T-helper 17 cell (primary cell): ENCODE results near the gene DDIT4. TPM values are rescaled to one million over a fixed set of nuclear protein-coding genes. Genes with fewer than 3 reads are reported as not detected.
A peak's percentile ranks its signal among the peaks of the same experiment; 100 is the strongest.
"Not testable (repeated sequence)": the region's sequence is repeated elsewhere in the genome, so short reads cannot be mapped to it uniquely, and the experiment has no call there.

ENCODE experiments used
- ATAC-seq: fragments of 150-1000 bp; cut with Tn5 transposase; 2 replicates; pipeline ENCODE4 v1.10.0; 2021; ENCODE audit warnings: mild to moderate bottlenecking, moderate library complexity
- DNase-seq, 3 donors: peaks; one replicate each; pipeline versions ENCODE4 v3.0.0 to v3.0.0-alpha.2; 2020 to 2021
- H3K9me3 ChIP-seq: one replicate; pipeline ENCODE4 v1.7.0; 2013; ENCODE audit warnings: low read length, mild to moderate bottlenecking; ENCODE audit not compliant: control insufficient read depth, poor library complexity, severe bottlenecking
- H3K27ac Mint-ChIP-seq: one replicate; pipeline ENCODE4 v1.8.0; 2022; ENCODE audit warnings: mild to moderate bottlenecking, moderate library complexity, mixed read lengths
- H3K27me3 Mint-ChIP-seq: one replicate; pipeline ENCODE4 v1.8.0; 2022; ENCODE audit warnings: mixed read lengths
- H3K36me3 Mint-ChIP-seq: one replicate; pipeline ENCODE4 v1.8.0; 2022; ENCODE audit warnings: low read depth, mixed read lengths
- H3K4me1 Mint-ChIP-seq: one replicate; pipeline ENCODE4 v1.8.0; 2022; ENCODE audit warnings: mild to moderate bottlenecking, mixed read lengths
- H3K4me3 Mint-ChIP-seq: one replicate; pipeline ENCODE4 v1.8.0; 2022; ENCODE audit warnings: mild to moderate bottlenecking, moderate library complexity, mixed read lengths
- total RNA-seq, 4 donors: library from RNA in 2 of 4; stranded (reverse) in 2 of 4; gene quantifications; one replicate each; pipeline ENCODE4 v1.2.3 and lab custom pipeline; 2022 to 2026

DDIT4 gene
- total RNA-seq, 2 donors from 2014 or later, result 186 to 300 TPM

DNA sequence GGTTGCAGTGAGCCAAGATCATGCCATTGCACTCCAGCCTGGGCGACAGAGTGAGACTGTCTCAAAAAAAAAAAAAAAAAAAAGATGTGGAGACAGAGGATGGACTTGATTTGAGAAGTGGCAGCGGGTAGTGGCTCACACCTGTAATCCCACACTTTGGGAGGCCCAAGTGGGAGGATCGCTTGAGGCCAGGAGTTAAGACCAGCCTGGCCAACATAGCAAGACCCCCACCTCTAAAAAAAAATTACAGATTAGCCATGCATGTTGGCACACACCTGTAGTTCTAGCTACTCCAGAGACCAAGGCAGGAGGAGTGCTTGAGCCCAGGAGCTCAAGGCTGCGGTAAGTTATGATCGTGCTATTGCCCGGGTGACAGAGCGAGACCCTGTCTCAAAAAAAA is 33.4 kb upstream of the DDIT4 start:
- no peaks in the 10 kb centered on the region for H3K27me3 Mint-ChIP-seq
- no peaks in the 10 kb centered on the region for H3K9me3 ChIP-seq
- peak overlapping the region; percentile 85 for H3K27ac Mint-ChIP-seq
- H3K36me3 Mint-ChIP-seq, result peaks cover 2% of the 10 kb centered on the region
- ATAC-seq (no peak), DNase-seq (no peak)
- no peak overlapping the region for H3K4me3 Mint-ChIP-seq
- H3K4me1 Mint-ChIP-seq, result peaks cover 37% of the 10 kb centered on the region

DNA sequence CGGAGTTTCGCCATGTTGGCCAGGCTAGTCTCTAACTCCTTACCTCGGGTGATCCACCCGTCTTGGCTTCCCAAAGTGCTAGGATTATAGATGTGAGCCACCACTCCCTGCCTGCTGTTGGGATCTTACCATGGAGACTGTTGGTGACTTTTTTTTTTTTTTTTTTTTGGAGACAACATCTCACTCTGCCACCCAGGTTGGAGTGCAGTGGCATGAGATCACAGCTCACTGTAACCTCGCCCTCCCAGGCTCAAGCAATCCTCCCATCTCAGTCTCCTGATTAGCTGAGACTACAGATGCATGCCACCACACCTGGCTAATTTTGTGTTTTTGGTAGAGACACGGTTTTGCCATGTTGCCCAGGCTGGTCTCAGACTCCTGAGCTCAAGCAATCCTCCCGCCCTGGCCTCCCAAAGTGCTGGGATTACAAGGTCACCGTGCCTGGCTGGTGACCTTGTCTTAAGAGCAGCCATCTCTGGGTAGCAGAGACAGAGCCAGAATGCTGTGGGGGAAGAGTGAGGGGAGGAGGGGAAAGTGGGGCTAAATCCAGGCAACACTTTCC is 32.0 kb upstream of the DDIT4 start:
- Mint-ChIP-seq H3K27ac (no peak overlapping the region), H3K36me3 (peaks cover under 1% of the 10 kb centered on the region), H3K4me3 (no peak overlapping the region), H3K27me3 (no peaks in the 10 kb centered on the region), H3K4me1 (peaks cover 45% of the 10 kb centered on the region)
- DNase-seq (no peak), ATAC-seq (no peak)
- no peaks in the 10 kb centered on the region for H3K9me3 ChIP-seq

DNA sequence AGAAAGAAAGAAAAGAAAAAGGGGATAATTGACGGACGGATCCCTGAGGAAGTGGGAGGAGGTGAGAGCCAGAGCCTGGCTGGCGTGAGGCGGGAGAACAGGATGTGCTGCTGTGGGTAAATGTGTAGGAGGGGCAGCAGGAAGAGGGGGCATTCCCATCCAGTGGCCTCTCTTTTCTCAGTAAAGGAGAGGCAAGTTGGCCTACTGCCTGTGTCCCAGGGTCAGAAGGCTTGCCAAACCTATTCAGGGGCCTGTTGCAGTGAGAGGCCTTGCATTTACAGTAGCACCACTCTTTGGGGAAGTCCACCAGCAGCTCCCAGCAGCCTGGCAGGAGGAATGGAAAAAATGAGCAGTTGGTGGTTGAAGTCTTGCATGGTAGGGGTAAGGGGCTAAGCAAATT is 31.0 kb upstream of the DDIT4 start:
- no peaks in the 10 kb centered on the region for H3K36me3 Mint-ChIP-seq
- ATAC-seq, result no peak
- H3K4me3 Mint-ChIP-seq, result no peak overlapping the region
- peak overlapping the region; percentile 88 for H3K27ac Mint-ChIP-seq
- H3K9me3 ChIP-seq, result no peaks in the 10 kb centered on the region
- no peak for DNase-seq
- no peaks in the 10 kb centered on the region for H3K27me3 Mint-ChIP-seq
- peaks cover 48% of the 10 kb centered on the region for H3K4me1 Mint-ChIP-seq

DNA sequence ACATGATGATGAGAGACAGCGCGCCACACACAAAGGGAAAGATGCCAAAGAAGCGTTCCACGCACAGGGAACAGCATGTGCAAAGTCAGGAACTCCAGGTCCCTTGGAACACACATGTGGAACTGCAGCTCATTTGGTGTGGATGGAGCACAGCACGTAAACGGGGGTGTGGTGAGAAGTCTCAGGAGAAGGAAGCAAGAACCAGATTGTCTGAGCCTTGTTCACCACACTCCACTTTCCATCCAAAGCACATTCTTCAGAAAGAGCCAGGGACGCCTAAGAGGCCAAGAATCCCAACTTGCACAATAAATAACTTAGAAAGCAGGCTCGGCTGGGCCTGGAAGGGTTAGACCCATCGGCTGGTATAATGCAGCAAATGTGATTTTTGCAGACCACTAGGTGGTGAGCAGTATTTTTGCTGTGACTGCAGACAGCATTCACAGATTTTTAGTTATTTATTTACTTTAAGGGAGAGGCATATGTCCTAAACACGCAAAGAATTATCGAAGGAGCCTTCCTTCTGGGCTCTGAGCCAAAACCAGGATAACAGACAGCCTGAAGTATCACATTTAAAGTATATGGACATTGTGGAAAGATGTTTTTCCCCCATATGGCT is 29.8 kb upstream of the DDIT4 start:
- H3K27me3 Mint-ChIP-seq, result no peaks in the 10 kb centered on the region
- DNase-seq (no peak), ATAC-seq (no peak)
- peaks cover 60% of the 10 kb centered on the region for H3K4me1 Mint-ChIP-seq
- no peaks in the 10 kb centered on the region for H3K9me3 ChIP-seq
- peak overlapping the region; percentile 91 for H3K27ac Mint-ChIP-seq
- no peaks in the 10 kb centered on the region for H3K36me3 Mint-ChIP-seq
- peak overlapping the region; percentile 57 for H3K4me3 Mint-ChIP-seq

DNA sequence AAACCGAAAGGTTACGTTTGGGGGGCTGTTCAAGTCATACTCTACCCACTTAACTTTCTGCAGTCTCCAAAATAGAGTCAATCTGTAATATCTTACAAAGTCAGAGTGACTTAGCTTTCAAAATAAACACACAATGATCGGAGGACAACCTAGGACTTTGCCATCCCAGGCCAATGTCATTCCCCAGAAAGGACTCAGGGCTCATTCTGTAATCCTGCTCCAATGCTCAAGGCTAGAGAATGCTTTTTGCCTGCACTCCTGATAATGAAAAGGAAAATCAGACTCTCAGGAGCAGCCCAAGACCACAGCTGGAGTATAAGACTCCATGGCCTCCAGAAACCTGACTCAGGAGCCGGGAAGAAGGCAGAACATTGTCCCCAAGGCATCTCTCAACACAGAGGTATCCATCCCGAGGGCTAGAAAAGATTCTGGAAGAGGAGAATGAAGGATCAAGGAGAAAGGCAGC is 29.1 kb upstream of the DDIT4 start:
- peak overlapping the region; percentile 57 for H3K4me3 Mint-ChIP-seq
- H3K9me3 ChIP-seq, result no peaks in the 10 kb centered on the region
- H3K4me1 Mint-ChIP-seq, result peaks cover 60% of the 10 kb centered on the region
- H3K27me3 Mint-ChIP-seq, result no peaks in the 10 kb centered on the region
- DNase-seq (no peak), ATAC-seq (no peak)
- H3K27ac Mint-ChIP-seq, result peak overlapping the region; percentile 91
- no peaks in the 10 kb centered on the region for H3K36me3 Mint-ChIP-seq

DNA sequence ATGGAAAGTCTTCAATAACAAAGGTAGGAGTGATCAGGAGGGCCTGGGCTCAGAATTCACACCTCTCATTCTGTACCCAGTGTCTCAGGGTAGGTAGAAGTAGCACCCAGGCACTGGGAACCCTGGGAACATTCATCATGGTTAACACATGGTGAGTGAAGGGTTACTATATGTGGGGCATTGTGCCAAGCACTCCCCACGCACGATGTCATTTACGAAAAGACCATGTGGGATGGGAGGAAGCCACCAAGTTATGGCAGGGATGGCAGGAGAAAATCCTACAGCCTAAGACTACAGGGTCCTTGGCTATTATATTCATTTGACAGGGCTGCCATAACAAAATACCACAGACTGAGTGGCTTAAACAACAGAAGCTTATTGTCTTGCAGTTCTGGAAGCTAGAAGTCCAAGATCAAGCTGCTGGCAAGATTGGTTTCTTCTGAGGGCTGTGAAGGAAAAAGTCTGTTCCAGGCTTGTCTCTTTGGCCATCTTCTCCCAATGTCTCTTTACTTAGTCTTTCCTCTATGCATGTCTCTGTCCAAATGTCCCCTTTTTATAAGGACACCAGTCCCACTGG is 27.7 kb upstream of the DDIT4 start:
- no peak overlapping the region for H3K4me3 Mint-ChIP-seq
- no peaks in the 10 kb centered on the region for H3K9me3 ChIP-seq
- no peak for ATAC-seq
- H3K27me3 Mint-ChIP-seq, result no peaks in the 10 kb centered on the region
- no peaks in the 10 kb centered on the region for H3K36me3 Mint-ChIP-seq
- no peak for DNase-seq
- peaks cover 63% of the 10 kb centered on the region for H3K4me1 Mint-ChIP-seq
- H3K27ac Mint-ChIP-seq, result peak overlapping the region; percentile 91

DNA sequence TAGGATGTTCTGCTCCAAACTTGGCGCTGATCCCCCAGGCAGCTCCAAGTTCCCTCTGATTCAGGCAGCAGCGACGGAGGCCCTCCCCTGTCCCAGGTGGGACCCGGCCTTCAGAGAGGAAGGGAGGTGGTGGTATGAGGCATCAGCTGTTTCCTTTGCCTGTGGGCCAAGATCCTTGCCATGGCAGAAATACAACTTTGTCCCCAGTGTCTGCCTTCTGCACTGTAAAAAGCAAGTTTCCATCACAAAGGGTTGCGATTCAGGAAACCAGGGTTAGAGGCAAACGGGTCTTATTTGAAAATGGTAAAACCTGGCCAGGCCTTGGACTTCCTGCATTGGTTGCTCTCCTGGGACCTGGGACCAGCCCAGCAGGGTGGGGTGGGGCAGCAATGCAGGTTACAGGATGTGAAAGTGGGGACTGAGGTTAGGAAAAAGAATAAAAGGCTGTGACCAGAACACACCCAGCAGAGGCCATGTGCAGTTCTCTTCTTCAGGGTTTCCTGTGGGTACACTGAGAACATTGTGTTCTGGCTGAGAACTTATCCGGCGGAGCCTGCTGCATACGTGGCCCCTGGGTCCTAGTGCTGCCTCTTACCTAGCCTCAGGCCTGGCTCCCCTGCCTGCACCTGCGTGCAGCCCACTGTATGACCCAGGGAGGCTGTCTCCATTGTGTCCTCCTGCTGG is 25.1 kb upstream of the DDIT4 start:
- H3K9me3 ChIP-seq, result no peaks in the 10 kb centered on the region
- Mint-ChIP-seq H3K4me3 (peak overlapping the region; percentile 85), H3K27ac (peak overlapping the region; percentile 91), H3K27me3 (no peaks in the 10 kb centered on the region), H3K36me3 (no peaks in the 10 kb centered on the region), H3K4me1 (peaks cover 58% of the 10 kb centered on the region)
- DNase-seq (peak in 2 of 3 donors; percentile 40 to 51), ATAC-seq (peak; percentile 94)

DNA sequence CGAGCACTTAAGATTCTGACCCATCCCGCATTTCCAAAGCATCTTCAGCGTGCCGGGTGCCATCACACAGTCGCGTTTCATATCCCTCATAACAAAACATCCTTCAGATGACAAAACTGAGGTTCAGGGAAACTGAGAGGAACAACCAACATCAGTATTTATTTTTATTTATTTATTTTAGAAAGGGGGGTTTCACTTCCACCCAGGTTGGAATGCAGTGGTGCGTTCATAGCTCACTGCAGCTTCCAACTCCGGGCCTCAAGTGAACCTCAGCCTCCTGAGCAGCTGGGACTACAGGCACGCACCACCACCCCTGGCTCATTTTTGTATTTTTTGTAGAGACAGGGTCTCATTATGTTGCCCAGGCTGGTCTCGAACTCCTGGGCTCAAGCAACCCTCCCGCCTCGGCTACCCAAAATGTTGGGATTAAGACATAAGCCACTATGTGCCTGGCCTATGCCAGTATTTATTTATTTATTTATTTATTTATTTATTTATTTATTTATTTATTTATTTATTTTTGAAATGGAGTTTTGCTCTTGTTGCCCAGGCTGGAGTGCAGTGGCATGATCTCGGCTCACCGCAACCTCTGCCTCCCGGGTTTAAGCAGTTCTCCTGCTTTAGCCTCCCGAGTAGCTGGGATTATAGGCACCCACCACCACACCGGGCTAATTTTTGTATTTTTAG is 24.4 kb upstream of the DDIT4 start:
- H3K36me3 Mint-ChIP-seq, ATAC-seq, DNase-seq, H3K27me3 Mint-ChIP-seq, H3K9me3 ChIP-seq: not testable (repeated sequence)
- Mint-ChIP-seq H3K4me1 (peaks cover 55% of the 10 kb centered on the region), H3K4me3 (peak overlapping the region; percentile 85), H3K27ac (peak overlapping the region; percentile 91)

DNA sequence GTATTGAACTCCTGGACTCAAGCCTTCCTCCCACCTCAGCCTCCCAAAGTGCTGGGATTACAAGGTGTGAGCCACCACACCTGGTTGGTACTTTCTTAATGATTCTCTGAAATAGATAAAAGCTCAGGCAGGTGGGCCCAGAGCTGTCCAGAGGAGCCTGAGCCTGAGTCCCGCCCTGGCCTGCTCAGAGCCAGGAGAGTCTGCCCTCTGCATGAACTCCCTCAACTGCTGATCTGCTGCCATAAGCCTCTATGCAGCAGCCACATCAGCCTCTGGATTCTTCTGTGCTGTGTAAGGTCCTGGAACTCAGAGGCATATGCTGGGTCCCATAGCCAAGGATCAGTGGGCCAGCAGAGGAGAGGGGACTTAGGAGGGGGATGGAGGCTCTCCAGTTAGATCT is 23.1 kb upstream of the DDIT4 start:
- H3K27ac Mint-ChIP-seq, result peak overlapping the region; percentile 81
- H3K27me3 Mint-ChIP-seq, result no peaks in the 10 kb centered on the region
- ATAC-seq (no peak), DNase-seq (no peak)
- no peaks in the 10 kb centered on the region for H3K9me3 ChIP-seq
- H3K36me3 Mint-ChIP-seq, result no peaks in the 10 kb centered on the region
- H3K4me3 Mint-ChIP-seq, result peak overlapping the region; percentile 77
- peaks cover 52% of the 10 kb centered on the region for H3K4me1 Mint-ChIP-seq

DNA sequence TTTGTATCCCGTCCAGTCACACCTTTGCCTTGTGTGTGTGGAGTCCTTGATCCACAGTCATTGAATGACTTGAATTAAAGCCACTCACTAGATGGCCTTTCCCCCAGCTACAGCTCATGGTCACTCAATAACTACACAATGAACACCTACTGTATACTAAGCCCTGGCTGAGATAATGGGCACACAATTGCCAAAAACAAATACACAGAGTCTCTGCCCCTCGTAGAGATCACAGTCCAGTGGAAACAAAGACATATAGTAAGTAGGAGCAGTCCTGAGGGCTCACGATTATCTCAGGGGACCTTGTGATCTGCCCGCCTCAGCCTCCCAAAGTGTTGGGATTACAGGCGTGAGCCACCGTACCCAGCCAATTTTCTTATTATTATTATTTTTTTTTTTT is 22.1 kb upstream of the DDIT4 start:
- Mint-ChIP-seq H3K36me3 (no peaks in the 10 kb centered on the region), H3K27ac (peak overlapping the region; percentile 70), H3K4me1 (peaks cover 51% of the 10 kb centered on the region), H3K27me3 (no peaks in the 10 kb centered on the region), H3K4me3 (no peak overlapping the region)
- no peaks in the 10 kb centered on the region for H3K9me3 ChIP-seq
- DNase-seq (no peak), ATAC-seq (no peak)

DNA sequence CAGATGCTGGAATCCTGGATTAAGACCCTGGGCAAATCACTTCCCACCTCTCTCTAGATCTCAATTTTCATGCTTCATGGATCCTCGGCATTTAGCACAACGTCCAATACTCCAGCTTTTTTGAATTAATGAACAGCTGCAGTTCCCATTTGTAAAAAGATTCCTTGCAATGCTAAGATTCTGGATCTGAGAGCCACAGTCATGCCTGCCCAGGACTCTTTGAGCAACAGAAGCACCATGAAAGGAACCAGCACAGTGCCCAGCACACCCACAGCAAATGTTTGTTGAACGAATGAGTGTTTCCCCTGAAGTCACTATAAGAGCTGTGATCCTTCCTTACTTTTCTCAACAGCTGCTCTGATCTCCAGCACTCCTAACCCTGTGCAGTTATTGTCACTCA is 20.8 kb upstream of the DDIT4 start:
- Mint-ChIP-seq H3K27me3 (no peaks in the 10 kb centered on the region), H3K27ac (peak overlapping the region; percentile 16), H3K36me3 (no peaks in the 10 kb centered on the region), H3K4me1 (peaks cover 49% of the 10 kb centered on the region), H3K4me3 (no peak overlapping the region)
- ATAC-seq, result no peak
- no peaks in the 10 kb centered on the region for H3K9me3 ChIP-seq
- DNase-seq, result no peak

DNA sequence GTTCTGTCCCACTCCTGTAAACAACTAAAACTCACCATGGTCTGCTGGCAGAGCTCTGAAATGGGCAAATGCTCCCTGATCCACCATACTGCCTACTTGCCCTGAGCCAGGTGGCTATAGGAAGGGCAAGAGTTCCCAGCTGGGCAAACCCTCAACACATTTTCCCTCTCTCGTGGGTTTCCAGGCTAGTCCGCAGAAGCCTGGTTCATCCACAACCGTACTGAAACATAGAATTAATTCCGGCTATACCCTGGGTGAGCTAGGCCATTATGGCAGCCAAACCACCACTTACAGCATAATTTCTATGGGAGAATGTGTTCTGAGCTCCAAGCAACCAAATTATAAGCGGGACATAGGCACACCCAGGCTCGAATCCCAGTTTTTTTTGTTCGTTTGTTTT is 20.1 kb upstream of the DDIT4 start:
- Mint-ChIP-seq H3K4me3 (no peak overlapping the region), H3K36me3 (no peaks in the 10 kb centered on the region), H3K4me1 (peaks cover 45% of the 10 kb centered on the region), H3K27me3 (no peaks in the 10 kb centered on the region), H3K27ac (peak overlapping the region; percentile 16)
- ATAC-seq (no peak), DNase-seq (no peak)
- H3K9me3 ChIP-seq, result no peaks in the 10 kb centered on the region
